Measurements from ENCODE around the gene DUT.

DNA sequence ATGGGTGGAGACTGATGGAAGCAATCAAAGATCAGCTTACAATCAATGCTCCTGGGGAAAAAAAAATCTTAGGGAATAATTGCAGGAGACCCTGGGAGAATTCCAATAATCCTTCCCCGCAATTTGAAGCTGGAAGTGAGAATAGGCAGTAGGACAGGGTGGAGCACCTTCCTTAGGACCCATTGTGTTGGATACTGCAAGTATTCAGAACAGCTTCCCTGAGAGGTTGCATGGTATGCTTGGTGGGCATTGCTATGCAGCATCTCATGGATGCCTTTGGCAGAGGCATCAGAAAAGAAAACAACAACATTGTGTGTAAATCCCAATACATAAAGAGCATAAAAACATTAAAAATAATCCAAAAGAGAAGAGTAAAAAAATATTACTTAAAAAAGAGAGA, 24.6 kb upstream of the DUT start:
- TF ChIP-seq, protein P1, sequence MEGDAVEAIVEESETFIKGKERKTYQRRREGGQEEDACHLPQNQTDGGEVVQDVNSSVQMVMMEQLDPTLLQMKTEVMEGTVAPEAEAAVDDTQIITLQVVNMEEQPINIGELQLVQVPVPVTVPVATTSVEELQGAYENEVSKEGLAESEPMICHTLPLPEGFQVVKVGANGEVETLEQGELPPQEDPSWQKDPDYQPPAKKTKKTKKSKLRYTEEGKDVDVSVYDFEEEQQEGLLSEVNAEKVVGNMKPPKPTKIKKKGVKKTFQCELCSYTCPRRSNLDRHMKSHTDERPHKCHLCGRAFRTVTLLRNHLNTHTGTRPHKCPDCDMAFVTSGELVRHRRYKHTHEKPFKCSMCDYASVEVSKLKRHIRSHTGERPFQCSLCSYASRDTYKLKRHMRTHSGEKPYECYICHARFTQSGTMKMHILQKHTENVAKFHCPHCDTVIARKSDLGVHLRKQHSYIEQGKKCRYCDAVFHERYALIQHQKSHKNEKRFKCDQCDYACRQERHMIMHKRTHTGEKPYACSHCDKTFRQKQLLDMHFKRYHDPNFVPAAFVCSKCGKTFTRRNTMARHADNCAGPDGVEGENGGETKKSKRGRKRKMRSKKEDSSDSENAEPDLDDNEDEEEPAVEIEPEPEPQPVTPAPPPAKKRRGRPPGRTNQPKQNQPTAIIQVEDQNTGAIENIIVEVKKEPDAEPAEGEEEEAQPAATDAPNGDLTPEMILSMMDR (IDR thresholded peaks at IDR 0.05): no peak
- TF ChIP-seq POLR2A (IDR thresholded peaks at IDR 0.05) (no peak), POLR2AphosphoS5 (IDR thresholded peaks at IDR 0.05) (no peak)
